ENCODE measurements around the gene RRM1. TPM values are rescaled to one million over a fixed set of nuclear protein-coding genes. Genes with fewer than 3 reads are reported as not detected.

RRM1 gene
- total RNA-seq, 1 experiment from 2014 or later, result 136 TPM

GRCh38 chr11:4178813-4179662 is 84.4 kb downstream of the RRM1 start:
- Mint-ChIP-seq H3K27me3 (ENCODE audit: insufficient read depth, unreplicated experiment) (no peaks in the 10 kb centered on the region), H3K9me3 (ENCODE audit: unreplicated experiment) (no peaks in the 10 kb centered on the region), H3K36me3 (ENCODE audit: insufficient read depth, unreplicated experiment) (no peaks in the 10 kb centered on the region), H3K27ac (ENCODE audit: unreplicated experiment) (no peak overlapping the region), H3K4me3 (ENCODE audit: unreplicated experiment) (no peak overlapping the region), H3K4me1 (ENCODE audit: low read depth, unreplicated experiment) (no peaks in the 10 kb centered on the region)
- TF ChIP-seq CTCF (IDR thresholded peaks at IDR 0.05; ENCODE audit: insufficient read depth in 1 of 2, low read depth in 1 of 2, low read length in 1 of 2, severe bottlenecking in 1 of 2, unreplicated experiment in 1 of 2), result no peak
- ChIA-PET POLR2A (no interaction called here), CTCF (interaction anchor here (0.9 kb wide), 1 partner anchor 9 kb away, joined by 3 read pairs; no protein-coding TSS in a partner anchor)
- no TSS peak for BruUV-seq (replicated peaks)
- intact Hi-C loops (cut with micrococcal nuclease; ENCODE audit: unreplicated experiment), result no loop called here
- Histone ChIP-seq H3K27me3 (replicated peaks; ENCODE audit: control insufficient read depth, insufficient read depth, low read length) (no peaks in the 10 kb centered on the region), H3K4me3 (ENCODE audit: low read depth, low read length) (no peak overlapping the region), H3K4me1 (no peaks in the 10 kb centered on the region), H3K36me3 (ENCODE audit: control insufficient read depth, insufficient read depth, low read length) (no peaks in the 10 kb centered on the region), H3K9me3 (no peaks in the 10 kb centered on the region)
- no peak for DNase-seq

- no peaks in the 10 kb centered on the region for H3K27me3 ChIP-seq (replicated peaks; ENCODE audit: control insufficient read depth, insufficient read depth, low read length)
- POLR2A ChIA-PET, result no interaction called here
- no peaks in the 10 kb centered on the region for H3K9me3 ChIP-seq
- TF ChIP-seq CTCF (IDR thresholded peaks at IDR 0.05; ENCODE audit: insufficient read depth in 1 of 2, low read depth in 1 of 2, low read length in 1 of 2, severe bottlenecking in 1 of 2, unreplicated experiment in 1 of 2), result no peak
- H3K4me1 ChIP-seq, result no peaks in the 10 kb centered on the region
- intact Hi-C loops (cut with micrococcal nuclease; ENCODE audit: unreplicated experiment), result no loop called here
- Mint-ChIP-seq H3K36me3 (ENCODE audit: insufficient read depth, unreplicated experiment) (no peaks in the 10 kb centered on the region), H3K4me1 (ENCODE audit: low read depth, unreplicated experiment) (no peaks in the 10 kb centered on the region), H3K9me3 (ENCODE audit: unreplicated experiment) (no peaks in the 10 kb centered on the region), H3K27ac (ENCODE audit: unreplicated experiment) (no peak overlapping the region), H3K27me3 (ENCODE audit: insufficient read depth, unreplicated experiment) (no peaks in the 10 kb centered on the region), H3K4me3 (ENCODE audit: unreplicated experiment) (no peak overlapping the region)
- CTCF ChIA-PET, result interaction anchor here (1.2 kb wide), 1 partner anchor 359 kb away, joined by 3 read pairs; no protein-coding TSS in a partner anchor
- no peak overlapping the region for H3K4me3 ChIP-seq (ENCODE audit: low read depth, low read length)
- no peaks in the 10 kb centered on the region for H3K36me3 ChIP-seq (ENCODE audit: control insufficient read depth, insufficient read depth, low read length)
- no TSS peak for BruUV-seq (replicated peaks)
- no peak for DNase-seq
These were observed 86.0 kb downstream of the RRM1 start for GRCh38 chr11:4180441-4181183.
